H9 (cell line): ENCODE data around the gene SLC25A19. TPM values are rescaled to one million over a fixed set of nuclear protein-coding genes. Genes with fewer than 3 reads are reported as not detected.

Experiments used
- DNase-seq: peaks from one replicate; pipeline ENCODE4 v3.0.0-alpha.2; 2017
- H2AFZ ChIP-seq: one replicate; pipeline ENCODE4 v1.6.1; 2013; ENCODE audit warnings: mild to moderate bottlenecking, low read length, control low read depth, moderate library complexity
- H2AK5ac ChIP-seq: 2 replicates; pipeline ENCODE4 v1.6.1; 2013; ENCODE audit warnings: low read length, control low read depth, mixed read lengths; ENCODE audit not compliant: insufficient read length
- H2BK120ac ChIP-seq: one replicate; pipeline ENCODE4 v1.6.1; 2013; ENCODE audit warnings: low read depth, mild to moderate bottlenecking, low read length, control low read depth, inconsistent platforms; ENCODE audit not compliant: poor library complexity, severe bottlenecking
- H2BK12ac ChIP-seq: 2 replicates; pipeline ENCODE4 v1.6.1; 2013; ENCODE audit warnings: low read length, control low read depth, mixed read lengths, low read depth; ENCODE audit not compliant: insufficient read length
- H2BK15ac ChIP-seq: 2 replicates; pipeline ENCODE4 v1.6.1; 2013; ENCODE audit warnings: low read depth, low read length, control low read depth
- H2BK20ac ChIP-seq: one replicate; pipeline ENCODE4 v1.6.1; 2013; ENCODE audit warnings: low read depth, mild to moderate bottlenecking, low read length, control low read depth, inconsistent platforms; ENCODE audit not compliant: poor library complexity, severe bottlenecking
- H2BK5ac ChIP-seq: 2 replicates; pipeline ENCODE4 v1.6.1; 2013; ENCODE audit warnings: low read length, control low read depth, mixed read lengths; ENCODE audit not compliant: insufficient read length
- H3K14ac ChIP-seq: 2 replicates; pipeline ENCODE4 v1.6.1; 2013; ENCODE audit warnings: low read length, control low read depth; ENCODE audit not compliant: insufficient read depth
- H3K18ac ChIP-seq: 2 replicates; pipeline ENCODE4 v1.6.1; 2013; ENCODE audit warnings: low read depth, mild to moderate bottlenecking, mixed read lengths, low read length, control low read depth; ENCODE audit not compliant: insufficient read length
- H3K23ac ChIP-seq: 2 replicates; pipeline ENCODE4 v1.6.1; 2013; ENCODE audit warnings: low read length, control low read depth, mixed read lengths, low read depth; ENCODE audit not compliant: insufficient read length
- H3K23me2 ChIP-seq: 2 replicates; pipeline ENCODE4 v1.6.1; 2013; ENCODE audit warnings: low read depth, mild to moderate bottlenecking, mixed read lengths, low read length, control low read depth; ENCODE audit not compliant: insufficient read length, poor library complexity, severe bottlenecking
- H3K27ac ChIP-seq: 2 replicates; pipeline ENCODE4 v1.5.1; 2013; ENCODE audit warnings: low read length, control low read depth, mixed read lengths, low read depth; ENCODE audit not compliant: insufficient read length
- H3K27me3 ChIP-seq: 2 replicates; pipeline ENCODE4 v1.6.1; 2013; ENCODE audit warnings: low read length, control low read depth, inconsistent platforms; ENCODE audit not compliant: insufficient read depth
- H3K4ac ChIP-seq: 2 replicates; pipeline ENCODE4 v1.6.1; 2013; ENCODE audit warnings: low read depth, mild to moderate bottlenecking, control low read depth, inconsistent platforms, low read length, moderate library complexity
- H3K4me1 ChIP-seq: 2 replicates; pipeline ENCODE4 v1.6.1; 2013; ENCODE audit warnings: low read length, control low read depth, inconsistent platforms; ENCODE audit not compliant: insufficient read depth
- H3K4me2 ChIP-seq: 2 replicates; pipeline ENCODE4 v1.6.1; 2013; ENCODE audit warnings: low read length, control low read depth, mixed read lengths; ENCODE audit not compliant: insufficient read length, insufficient read depth
- H3K56ac ChIP-seq: 2 replicates; pipeline ENCODE4 v1.6.1; 2013; ENCODE audit warnings: low read depth, mild to moderate bottlenecking, mixed read lengths, low read length, control low read depth; ENCODE audit not compliant: insufficient read length
- H3K79me1 ChIP-seq: 2 replicates; pipeline ENCODE4 v1.6.1; 2013; ENCODE audit warnings: low read depth, mild to moderate bottlenecking, moderate library complexity, low read length, control low read depth, inconsistent platforms; ENCODE audit not compliant: insufficient read depth, poor library complexity, severe bottlenecking
- H3K79me2 ChIP-seq: 2 replicates; pipeline ENCODE4 v1.6.1; 2013; ENCODE audit warnings: low read length, control low read depth, inconsistent platforms; ENCODE audit not compliant: insufficient read depth
- H3K9ac ChIP-seq: 2 replicates; pipeline ENCODE4 v1.6.1; 2013; ENCODE audit warnings: low read length, control low read depth, mixed read lengths; ENCODE audit not compliant: insufficient read length; ENCODE audit errors: extremely low read depth
- H3K9me3 ChIP-seq: one replicate; pipeline ENCODE4 v1.6.1; 2013; ENCODE audit warnings: low read depth, low read length, inconsistent platforms; ENCODE audit not compliant: control insufficient read depth
- H3T11ph ChIP-seq: one replicate; pipeline ENCODE4 v1.6.1; 2013; ENCODE audit warnings: mild to moderate bottlenecking, low read length, control low read depth, inconsistent platforms
- H4K20me1 ChIP-seq: one replicate; pipeline ENCODE4 v1.6.1; 2013; ENCODE audit not compliant: control insufficient read depth, insufficient read length, insufficient read depth
- H4K5ac ChIP-seq: 2 replicates; pipeline ENCODE4 v1.6.1; 2013; ENCODE audit warnings: low read depth, mild to moderate bottlenecking, mixed read lengths, low read length, control low read depth; ENCODE audit not compliant: insufficient read length
- H4K8ac ChIP-seq: replicated peaks from 2 replicates; pipeline ENCODE4 v1.6.1; 2013; ENCODE audit warnings: low read length, control low read depth, mixed read lengths, low read depth; ENCODE audit not compliant: insufficient read length
- H4K91ac ChIP-seq: 2 replicates; pipeline ENCODE4 v1.6.1; 2013; ENCODE audit warnings: low read depth, mild to moderate bottlenecking, moderate library complexity, mixed read lengths, low read length, control low read depth; ENCODE audit not compliant: insufficient read length
- H3K27ac Mint-ChIP-seq, 3 experiments: 2 replicates in 2 of 3; 3 replicates in 1 of 3; pipeline ENCODE4 v1.8.0; 2020 to 2021; ENCODE audit warnings: mixed read lengths in 3 of 3, mild to moderate bottlenecking in 1 of 3, moderate library complexity in 1 of 3
- H3K27me3 Mint-ChIP-seq: 2 replicates; pipeline ENCODE4 v1.8.0; 2021; ENCODE audit warnings: low read depth, mild to moderate bottlenecking, moderate library complexity, mixed read lengths
- H3K36me3 Mint-ChIP-seq, 3 experiments: 2 replicates in 2 of 3; 3 replicates in 1 of 3; pipeline ENCODE4 v1.8.0; 2020 to 2021; ENCODE audit warnings: low read depth in 3 of 3, mixed read lengths in 3 of 3; ENCODE audit not compliant: insufficient read depth in 1 of 3
- H3K4me1 Mint-ChIP-seq, 2 experiments: 2 replicates each; pipeline ENCODE4 v1.8.0; 2020; ENCODE audit warnings: mixed read lengths in 2 of 2
- H3K4me3 Mint-ChIP-seq, 2 experiments: 2 replicates in 1 of 2; 3 replicates in 1 of 2; pipeline ENCODE4 v1.8.0; 2020 to 2021; ENCODE audit warnings: mild to moderate bottlenecking in 2 of 2, mixed read lengths in 2 of 2, moderate library complexity in 1 of 2
- H3K9me3 Mint-ChIP-seq, 2 experiments: 2 replicates in 1 of 2; 3 replicates in 1 of 2; pipeline ENCODE4 v1.8.0; 2020; ENCODE audit warnings: mild to moderate bottlenecking in 2 of 2, mixed read lengths in 2 of 2, moderate library complexity in 1 of 2
- WGBS: extraction: QIAGEN DNeasy Blood & Tissue Kit; methylation state at CpG from one replicate; pipeline ENCODE4 v1.1.7; 2013; ENCODE audit warnings: missing lambda C conversion rate, low lambda C conversion rate, mixed read lengths; ENCODE audit not compliant: insufficient read length; ENCODE audit errors: extremely low coverage; 5-methylcytosine and 5-hydroxymethylcytosine counted together
- long read RNA-seq: library from polyadenylated mRNA; unstranded; transcript quantifications from one replicate; pipeline ENCODE4 v2.0.0, GENCODE V29; 2020
- total RNA-seq: library from RNA; stranded (reverse); gene quantifications from 2 replicates; pipeline ENCODE4 v1.2.1, GENCODE V29; 2021
- TF ChIP-seq, protein P1 (sequence below): fragments of 200-600 bp; sonication (generic); conservative IDR thresholded peaks from 3 replicates; pipeline ENCODE4 v1.8.0; 2021; ENCODE audit warnings: antibody characterized with exemption, mild to moderate bottlenecking

SLC25A19 gene
- 24.2 and 27.2 TPM in 2 replicates for total RNA-seq
- long read RNA-seq, transcript SLC25A19-204 (8 exons, 1,587 nt) = minor isoform, 8 of 106 reads
- long read RNA-seq, transcript SLC25A19-205 (7 exons, 1,496 nt) = minor isoform, 24 of 106 reads
- long read RNA-seq, transcript SLC25A19-210 (8 exons, 1,554 nt) = major isoform, 28 of 106 reads
- long read RNA-seq, partial matches to known transcripts = 7 of 106 reads
- long read RNA-seq, other reads (novel, unspliced or antisense) = 38 of 106 reads

DNA sequence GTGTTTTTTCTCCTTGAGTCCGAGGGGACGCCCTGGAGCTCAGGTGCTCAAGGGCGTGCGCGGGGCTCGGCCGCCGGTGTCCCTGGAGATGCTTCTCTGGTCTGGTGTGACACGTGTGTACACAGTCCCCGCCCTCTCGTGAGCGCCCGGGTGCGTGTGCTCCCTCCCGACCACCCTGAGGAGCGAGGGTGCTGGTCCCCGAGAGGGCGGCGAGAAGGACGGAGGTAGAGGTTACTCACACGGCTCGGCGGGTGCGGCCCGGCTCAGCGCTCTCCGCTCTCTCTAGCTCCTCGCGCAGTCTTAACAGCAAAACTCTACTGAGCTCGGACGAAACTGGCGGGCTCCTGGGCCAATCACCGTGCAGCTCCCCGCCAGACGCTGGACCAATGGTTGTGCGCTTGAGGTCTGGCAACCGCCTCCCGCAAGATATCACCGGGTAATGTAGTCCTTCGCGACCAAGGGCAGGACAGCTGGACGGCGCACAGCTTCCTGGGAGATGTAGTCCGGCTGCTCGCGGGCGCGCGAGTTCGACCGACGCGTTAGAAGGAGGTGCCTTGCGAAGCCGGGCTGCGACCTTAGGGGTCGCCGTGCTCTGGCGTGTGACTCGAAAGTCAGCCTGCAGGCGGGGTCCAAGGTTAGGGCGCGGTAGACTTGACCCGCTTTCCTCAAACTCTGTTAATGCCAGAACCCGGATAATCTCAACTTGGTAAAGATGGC lies at the start of gene SLC25A19:
Gene SLC25A19, minus strand, starts transcription at position 319 of the 717 bp plus-strand sequence. CDS start 2,669 bp downstream, outside the sequence.
- TF ChIP-seq, protein P1, sequence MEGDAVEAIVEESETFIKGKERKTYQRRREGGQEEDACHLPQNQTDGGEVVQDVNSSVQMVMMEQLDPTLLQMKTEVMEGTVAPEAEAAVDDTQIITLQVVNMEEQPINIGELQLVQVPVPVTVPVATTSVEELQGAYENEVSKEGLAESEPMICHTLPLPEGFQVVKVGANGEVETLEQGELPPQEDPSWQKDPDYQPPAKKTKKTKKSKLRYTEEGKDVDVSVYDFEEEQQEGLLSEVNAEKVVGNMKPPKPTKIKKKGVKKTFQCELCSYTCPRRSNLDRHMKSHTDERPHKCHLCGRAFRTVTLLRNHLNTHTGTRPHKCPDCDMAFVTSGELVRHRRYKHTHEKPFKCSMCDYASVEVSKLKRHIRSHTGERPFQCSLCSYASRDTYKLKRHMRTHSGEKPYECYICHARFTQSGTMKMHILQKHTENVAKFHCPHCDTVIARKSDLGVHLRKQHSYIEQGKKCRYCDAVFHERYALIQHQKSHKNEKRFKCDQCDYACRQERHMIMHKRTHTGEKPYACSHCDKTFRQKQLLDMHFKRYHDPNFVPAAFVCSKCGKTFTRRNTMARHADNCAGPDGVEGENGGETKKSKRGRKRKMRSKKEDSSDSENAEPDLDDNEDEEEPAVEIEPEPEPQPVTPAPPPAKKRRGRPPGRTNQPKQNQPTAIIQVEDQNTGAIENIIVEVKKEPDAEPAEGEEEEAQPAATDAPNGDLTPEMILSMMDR = peak; percentile 59; the same call in 2 of the 3 replicates
- Histone ChIP-seq H2BK15ac (no peak within 1 kb of the TSS), H4K8ac (no peak within 1 kb of the TSS), H2BK20ac (no peak within 1 kb of the TSS), H2BK5ac (no peak within 1 kb of the TSS), H3K27ac (no peak within 1 kb of the TSS), H3K14ac (no peak within 1 kb of the TSS; the same call in 1 of the 2 replicates), H4K5ac (no peak within 1 kb of the TSS), H3K27me3 (no peaks in the 10 kb centered on the region), H3K9me3 (no peaks in the 10 kb centered on the region), H3K56ac (no peak within 1 kb of the TSS), H3T11ph (no peak within 1 kb of the TSS), H2AK5ac (no peak within 1 kb of the TSS), H2AFZ (peak within 1 kb of the TSS; percentile 70), H4K91ac (no peak within 1 kb of the TSS), H2BK120ac (no peak within 1 kb of the TSS), H3K4me2 (peak within 1 kb of the TSS; percentile 85), H4K20me1 (no peaks in the 10 kb centered on the region), H3K9ac (peak within 1 kb of the TSS; percentile 65), H3K18ac (no peak within 1 kb of the TSS), H3K4ac (no peak within 1 kb of the TSS), H2BK12ac (no peak within 1 kb of the TSS), H3K79me2 (no peaks in the 10 kb centered on the region), H3K4me1 (no peaks in the 10 kb centered on the region), H3K23me2 (peaks cover 7% of the 10 kb centered on the region), H3K23ac (no peak within 1 kb of the TSS), H3K79me1 (no peaks in the 10 kb centered on the region)
- Mint-ChIP-seq H3K36me3 (peaks cover 3 to 21% (median 8%) of the 10 kb centered on the region in 3 experiments; a peak in 5 of 7 replicates), H3K4me1 (peaks cover 8 to 10% of the 10 kb centered on the region in 2 experiments), H3K27me3 (no peaks in the 10 kb centered on the region; the same call in 1 of the 2 replicates), H3K27ac (peak within 1 kb of the TSS in 2 of 3 experiments; percentile 91 to 95; a peak in 5 of 7 replicates), H3K4me3 (peak within 1 kb of the TSS; percentile 89 to 93), H3K9me3 (no peaks in the 10 kb centered on the region; a peak in 1 of 5 replicates)
- WGBS = no CpG with 5 or more reads among the region's 65 CpGs
- DNase-seq = peak; percentile 100
